BJ (cell line): ENCODE data around the gene LRRC70. TPM values are rescaled to one million over a fixed set of nuclear protein-coding genes. Genes with fewer than 3 reads are reported as not detected.

Source experiments
- CTCF ChIA-PET: fragments of 350-600 bp; formaldehyde crosslinking; extraction: SDS; loops from one replicate; lab custom pipeline; 2021; ENCODE audit warnings: antibody characterized with exemption, inconsistent platforms; lab: Yijun Ruan, JAX
- POLR2A ChIA-PET: fragments of 300-600 bp; sonication (Branson Sonifier 250); formaldehyde crosslinking; extraction: SDS; loops from one replicate; lab custom pipeline; 2021; ENCODE audit warnings: antibody characterized with exemption; lab: Charles Lee
- DNase-seq: peaks from one replicate; pipeline ENCODE4 v3.0.0-alpha.2; 2011; ENCODE audit warnings: low read depth
- H3K27me3 ChIP-seq: 2 replicates; pipeline ENCODE4 v1.6.0; 2011; ENCODE audit warnings: low read length; ENCODE audit not compliant: control insufficient read depth, insufficient read depth
- H3K36me3 ChIP-seq: 2 replicates; pipeline ENCODE4 v1.5.1; 2011; ENCODE audit warnings: low read length; ENCODE audit not compliant: control insufficient read depth, insufficient read depth
- H3K4me3 ChIP-seq: 2 replicates; pipeline ENCODE4 v1.5.1; 2011; ENCODE audit warnings: low read depth, mild to moderate bottlenecking, control low read depth, low read length
- polyA plus RNA-seq: library from polyadenylated mRNA; depleted of rRNA; stranded (reverse); fragments of >200 nt; gene quantifications from 2 replicates; pipeline ENCODE4 v1.2.3, GENCODE V29; 2011
- TF ChIP-seq, protein P1 (sequence below): IDR thresholded peaks from 2 replicates; pipeline ENCODE4 v1.5.1; 2011; ENCODE audit warnings: low read depth, mild to moderate bottlenecking, control low read depth, inconsistent platforms, low read length, moderate library complexity; ENCODE audit not compliant: insufficient read depth

LRRC70 gene
- polyA plus RNA-seq, 1 experiment = 0.13 TPM

- CTCF ChIA-PET = interaction anchor here (0.9 to 1.2 kb wide), 2 partner anchors 8 to 10 kb away, joined by 3 to 5 read pairs; no protein-coding TSS in a partner anchor
- TF ChIP-seq, protein P1, sequence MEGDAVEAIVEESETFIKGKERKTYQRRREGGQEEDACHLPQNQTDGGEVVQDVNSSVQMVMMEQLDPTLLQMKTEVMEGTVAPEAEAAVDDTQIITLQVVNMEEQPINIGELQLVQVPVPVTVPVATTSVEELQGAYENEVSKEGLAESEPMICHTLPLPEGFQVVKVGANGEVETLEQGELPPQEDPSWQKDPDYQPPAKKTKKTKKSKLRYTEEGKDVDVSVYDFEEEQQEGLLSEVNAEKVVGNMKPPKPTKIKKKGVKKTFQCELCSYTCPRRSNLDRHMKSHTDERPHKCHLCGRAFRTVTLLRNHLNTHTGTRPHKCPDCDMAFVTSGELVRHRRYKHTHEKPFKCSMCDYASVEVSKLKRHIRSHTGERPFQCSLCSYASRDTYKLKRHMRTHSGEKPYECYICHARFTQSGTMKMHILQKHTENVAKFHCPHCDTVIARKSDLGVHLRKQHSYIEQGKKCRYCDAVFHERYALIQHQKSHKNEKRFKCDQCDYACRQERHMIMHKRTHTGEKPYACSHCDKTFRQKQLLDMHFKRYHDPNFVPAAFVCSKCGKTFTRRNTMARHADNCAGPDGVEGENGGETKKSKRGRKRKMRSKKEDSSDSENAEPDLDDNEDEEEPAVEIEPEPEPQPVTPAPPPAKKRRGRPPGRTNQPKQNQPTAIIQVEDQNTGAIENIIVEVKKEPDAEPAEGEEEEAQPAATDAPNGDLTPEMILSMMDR = no peak
- no peak overlapping the region for H3K4me3 ChIP-seq
- POLR2A ChIA-PET = no interaction called here
- no peaks in the 10 kb centered on the region for H3K36me3 ChIP-seq
- H3K27me3 ChIP-seq = no peaks in the 10 kb centered on the region
- DNase-seq = no peak
These were observed 40.3 kb upstream of the LRRC70 start for GRCh38 chr5:62538017-62538942.

DNA sequence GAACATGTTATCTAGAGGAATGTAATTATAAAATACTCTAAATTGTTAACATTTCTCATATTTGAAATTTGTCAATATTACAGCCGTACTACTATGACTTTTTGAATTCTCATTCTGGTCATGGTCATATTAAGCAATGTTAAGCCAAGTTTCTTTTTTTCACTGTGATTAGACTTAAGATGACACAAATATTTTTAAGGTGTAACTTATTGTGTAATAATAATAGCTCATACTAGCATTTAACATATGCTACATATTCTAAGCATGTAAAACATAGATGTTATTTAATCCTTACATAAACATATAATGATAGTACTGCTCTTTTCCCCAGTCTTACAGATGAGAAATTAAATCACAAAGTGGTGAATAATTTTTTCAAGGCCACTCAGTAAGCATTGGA, 35.9 kb upstream of the LRRC70 start:
- POLR2A ChIA-PET = no interaction called here
- CTCF ChIA-PET = interaction anchor here (0.9 kb wide), 1 partner anchor 76 kb away, joined by 5 read pairs; no protein-coding TSS in a partner anchor
- no peaks in the 10 kb centered on the region for H3K36me3 ChIP-seq
- no peak for DNase-seq
- TF ChIP-seq, protein P1 = no peak
- H3K27me3 ChIP-seq = no peaks in the 10 kb centered on the region
- H3K4me3 ChIP-seq = no peak overlapping the region

- DNase-seq = no peak
- ChIA-PET POLR2A (no interaction called here), CTCF (no interaction called here)
These were observed 30.5 kb upstream of the LRRC70 start for GRCh38 chr5:62547945-62548630.

DNA sequence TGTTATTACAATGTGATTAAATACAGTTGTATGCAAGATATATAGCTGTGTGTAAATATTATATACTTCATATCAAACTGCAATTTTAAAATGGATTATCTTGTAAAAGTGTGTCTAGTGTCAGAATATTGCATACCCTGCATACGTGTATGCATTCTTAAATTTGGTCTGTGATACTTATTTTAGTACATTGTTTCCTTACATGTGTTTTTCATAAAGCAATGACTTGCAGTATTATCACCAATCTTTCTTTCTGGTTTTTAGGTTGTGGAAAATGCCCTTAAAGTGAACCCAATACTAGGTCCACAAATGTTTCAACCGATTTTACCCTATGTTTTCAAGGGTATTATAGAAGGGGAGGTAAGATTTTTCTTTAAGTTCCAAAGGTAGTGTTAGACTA, 28.5 kb upstream of the LRRC70 start:
- TF ChIP-seq, protein P1 = no peak
- Histone ChIP-seq H3K4me3 (no peak overlapping the region), H3K27me3 (no peaks in the 10 kb centered on the region), H3K36me3 (no peaks in the 10 kb centered on the region)
- POLR2A ChIA-PET = no interaction called here
- CTCF ChIA-PET = no interaction called here
- no peak for DNase-seq

More at GRCh38 chr5:62547945-62548630, 30.5 kb upstream of the LRRC70 start:
- TF ChIP-seq, protein P1 = no peak
- Histone ChIP-seq H3K27me3 (no peaks in the 10 kb centered on the region), H3K36me3 (no peaks in the 10 kb centered on the region), H3K4me3 (no peak overlapping the region)

- ChIA-PET POLR2A (no interaction called here), CTCF (no interaction called here)
- Histone ChIP-seq H3K36me3 (no peaks in the 10 kb centered on the region), H3K27me3 (no peaks in the 10 kb centered on the region), H3K4me3 (no peak overlapping the region)
- DNase-seq = no peak
- TF ChIP-seq, protein P1 = no peak
These were observed 22.7 kb upstream of the LRRC70 start for GRCh38 chr5:62555930-62556329.
